HG02840 (cell line): Measurements from ENCODE around the gene RAD51B.

ENCODE experiments used
- ATAC-seq: cut with Tn5 transposase; IDR thresholded peaks from one replicate; pipeline ENCODE4 v1.9.1; 2021; ENCODE audit warnings: mild to moderate bottlenecking, moderate library complexity, moderate number of reproducible peaks; ENCODE audit not compliant: unreplicated experiment, low FRiP score

Gene RAD51B

DNA sequence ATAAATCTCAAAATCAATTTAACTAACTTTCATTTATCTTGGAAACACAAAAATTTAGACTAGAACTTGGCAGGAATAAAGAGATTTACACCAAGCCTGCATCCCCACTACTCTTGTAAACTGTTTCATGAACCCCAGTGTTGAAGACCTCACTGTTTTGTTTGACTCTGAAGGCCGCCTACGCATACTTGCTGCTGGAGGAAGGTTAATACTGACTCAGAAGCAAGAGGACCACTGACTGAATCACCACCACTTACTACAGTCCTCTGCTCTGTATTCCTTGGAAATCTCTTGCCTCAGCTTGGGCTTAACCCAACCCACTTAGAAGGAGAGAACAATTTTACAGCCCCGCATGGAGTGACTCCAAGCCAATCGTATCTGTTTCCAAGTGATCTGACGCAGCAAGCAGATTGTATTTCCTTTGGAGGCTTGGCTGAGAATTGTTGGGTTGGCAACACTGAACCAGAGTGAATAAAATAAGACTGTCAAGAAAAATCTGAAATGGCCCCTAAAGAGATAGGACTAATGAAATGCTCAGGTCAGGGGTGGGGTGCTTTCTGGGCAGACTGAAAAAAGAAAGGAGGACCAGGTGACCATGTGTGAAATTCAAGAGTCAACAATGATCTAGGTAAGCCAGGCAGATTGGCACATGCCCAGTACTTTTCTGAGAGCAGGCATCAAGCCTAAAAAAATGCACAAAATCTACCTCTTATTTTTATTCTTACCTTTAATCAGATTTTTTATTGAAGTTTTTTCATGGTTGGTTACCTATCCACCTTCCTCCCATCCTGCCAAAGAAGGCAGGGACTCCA, 724.7 kb downstream of the RAD51B start:
- ATAC-seq = no peak

DNA sequence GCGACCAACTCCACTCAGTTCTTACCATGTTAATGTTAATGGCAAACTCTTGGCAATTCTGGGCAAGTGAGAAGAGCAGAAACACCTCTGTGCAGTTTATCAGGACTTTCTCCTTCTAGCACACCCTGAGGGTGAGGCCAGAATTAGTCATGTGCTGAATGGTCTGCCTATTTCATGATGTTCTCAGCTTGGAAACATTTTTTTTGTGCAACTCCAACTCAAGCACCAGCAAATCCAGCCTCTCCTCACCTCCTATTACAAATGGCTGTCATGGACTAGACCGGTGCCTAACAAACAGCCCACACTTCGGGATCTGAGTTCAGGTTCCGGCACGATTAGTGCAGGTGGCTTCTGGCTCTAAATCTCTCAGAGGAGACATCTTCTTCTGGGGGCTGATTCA, 727.3 kb downstream of the RAD51B start:
- no peak for ATAC-seq

DNA sequence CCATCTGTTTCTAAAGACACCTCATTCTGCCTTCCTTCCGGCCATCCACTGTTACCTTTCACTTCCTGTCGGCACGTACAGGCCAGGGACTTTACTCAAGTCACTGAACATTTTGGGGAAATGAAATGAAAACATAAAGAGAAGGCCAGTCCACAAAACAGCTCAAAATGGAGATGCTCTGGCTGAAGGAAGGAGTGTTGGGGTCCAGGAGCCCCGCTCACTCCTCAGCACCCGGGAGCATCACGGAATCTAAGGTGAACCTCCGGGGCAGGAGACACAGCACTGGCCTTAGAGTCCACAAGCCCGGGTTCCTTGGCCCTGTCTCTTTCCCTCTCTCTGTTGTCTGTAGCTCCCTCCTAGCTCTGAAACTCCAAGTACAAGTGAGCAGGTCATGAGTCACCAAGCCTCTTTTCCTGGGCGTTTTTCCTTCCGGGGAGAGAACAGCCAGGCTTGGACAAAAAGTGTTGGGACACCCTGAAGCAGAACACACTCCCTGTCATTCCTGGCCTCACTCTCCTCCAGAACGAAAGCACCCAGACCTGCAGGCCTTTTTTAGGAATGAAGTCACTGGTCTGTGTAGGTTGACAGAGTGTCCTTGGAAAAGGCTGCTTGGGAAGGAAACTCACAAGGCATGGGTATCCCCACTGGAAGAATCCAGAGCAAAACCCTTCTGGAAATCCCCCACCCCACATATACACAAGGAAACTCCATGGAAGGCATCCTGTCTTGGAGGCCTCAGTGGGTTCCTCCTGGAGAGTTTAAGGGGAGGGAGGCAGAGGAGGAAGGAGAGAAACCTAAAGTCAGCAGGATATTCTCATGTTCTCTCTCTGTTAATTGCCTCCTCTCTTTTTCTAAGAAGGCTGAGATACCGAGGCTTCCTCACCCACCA, 728.0 kb downstream of the RAD51B start:
- no peak for ATAC-seq

DNA sequence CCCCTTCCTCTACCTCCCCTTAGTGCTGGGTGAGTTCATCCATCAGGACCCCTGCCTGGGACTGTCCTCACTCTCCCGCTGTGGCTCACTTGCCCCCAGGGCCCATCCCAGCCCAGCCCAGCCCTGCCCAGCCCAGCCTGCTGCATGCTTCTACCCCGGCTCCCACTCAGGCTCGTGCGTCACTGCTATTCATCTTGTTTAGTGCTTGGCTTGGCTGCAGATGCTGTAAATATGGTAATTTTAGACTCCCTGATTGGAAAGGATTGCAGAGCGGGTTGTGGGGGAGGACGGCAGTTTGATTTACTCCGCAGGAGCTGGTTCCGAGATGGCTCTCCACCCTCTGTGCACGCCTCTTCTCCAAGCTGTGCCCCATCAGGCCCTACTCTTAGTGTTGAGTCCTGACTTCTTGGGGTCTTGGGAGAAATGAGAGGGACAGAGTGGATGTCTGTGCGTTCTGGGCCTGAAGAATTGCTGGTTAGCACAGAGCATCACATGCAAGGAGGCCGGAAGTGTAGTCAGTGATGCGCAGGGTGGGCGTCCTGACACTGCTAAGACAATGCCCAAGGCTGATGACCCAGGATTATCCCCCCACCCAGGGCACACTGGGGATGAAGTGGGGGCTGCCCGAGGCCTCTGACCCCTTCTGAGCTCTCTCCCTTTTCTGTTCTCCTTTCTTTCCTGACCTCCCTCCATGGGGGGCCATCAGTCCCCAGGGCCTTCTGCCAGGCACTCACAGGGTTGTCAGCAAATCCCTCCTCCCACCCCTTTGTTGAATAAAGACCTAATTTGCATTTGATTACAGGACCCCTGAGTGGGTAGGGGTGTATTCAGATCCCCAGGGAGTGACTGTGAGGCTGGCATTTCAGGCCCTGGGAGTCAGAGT, 728.9 kb downstream of the RAD51B start:
- no peak for ATAC-seq

DNA sequence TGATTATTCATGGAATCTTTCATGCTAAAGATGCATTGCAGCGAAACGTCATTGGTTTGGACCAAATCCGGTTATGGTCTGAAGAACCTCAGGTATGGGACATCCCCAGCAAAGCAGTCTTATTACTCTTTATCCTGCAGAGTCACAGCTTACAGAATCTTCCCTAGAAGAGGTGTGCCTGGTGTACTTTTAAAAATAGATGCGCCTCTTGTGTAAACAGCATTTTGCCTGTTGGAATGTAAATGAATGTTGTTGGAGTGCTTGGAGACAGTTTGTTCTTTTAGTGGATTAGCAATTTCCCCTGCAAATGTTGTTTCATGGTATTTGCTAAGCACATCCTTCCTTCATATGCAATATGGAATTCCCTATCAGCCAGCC, 730.7 kb downstream of the RAD51B start:
- ATAC-seq = no peak

DNA sequence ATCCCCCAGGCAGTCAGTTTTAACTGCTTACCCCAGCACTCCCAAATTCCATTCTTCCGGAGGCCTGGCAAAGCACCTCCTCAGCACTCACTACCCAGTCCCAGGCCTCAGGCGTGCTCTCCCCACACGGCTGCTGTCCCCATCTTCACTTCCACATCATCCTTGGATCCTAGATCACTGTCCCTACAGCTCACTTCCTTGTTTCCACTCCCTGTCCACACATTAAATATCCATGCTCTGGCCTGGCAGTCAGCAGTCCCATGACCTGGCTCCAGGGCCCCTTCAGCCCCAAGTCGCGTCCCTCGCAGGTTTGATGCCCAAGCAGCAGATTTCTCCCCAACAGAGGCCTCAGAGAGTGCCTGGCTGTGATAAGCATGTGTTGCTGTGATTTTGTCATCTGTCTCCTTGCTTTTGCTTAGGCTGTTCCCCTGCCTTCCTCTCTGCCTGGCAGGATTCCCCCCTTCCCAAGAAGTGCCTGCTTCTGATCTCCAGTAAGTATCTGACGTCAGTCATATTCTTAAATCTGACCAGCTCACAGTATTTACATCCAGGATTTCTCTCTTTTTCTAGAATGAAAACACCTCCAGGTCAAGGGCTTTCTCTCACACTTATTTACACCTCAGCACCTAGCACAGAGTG, 731.6 kb downstream of the RAD51B start:
- no peak for ATAC-seq

DNA sequence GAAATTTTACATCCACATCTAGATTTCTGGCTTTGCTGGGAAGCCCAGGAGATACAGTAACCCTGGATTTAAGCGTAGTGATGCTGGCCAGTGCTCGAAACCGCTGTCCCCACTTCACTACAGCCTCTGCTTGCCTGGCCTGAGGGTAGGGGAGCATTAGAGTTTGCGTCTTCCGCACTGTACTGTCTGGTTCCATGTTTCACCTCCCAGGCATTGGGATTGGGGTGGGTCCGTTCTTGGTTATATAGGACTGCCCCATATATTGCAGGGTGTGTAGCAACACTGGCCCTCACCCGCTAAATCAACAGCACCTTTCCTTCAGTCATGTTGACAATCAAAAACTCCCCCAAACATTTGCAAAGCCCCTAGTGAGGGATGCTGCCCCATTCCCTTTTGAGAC, 732.5 kb downstream of the RAD51B start:
- ATAC-seq = no peak

DNA sequence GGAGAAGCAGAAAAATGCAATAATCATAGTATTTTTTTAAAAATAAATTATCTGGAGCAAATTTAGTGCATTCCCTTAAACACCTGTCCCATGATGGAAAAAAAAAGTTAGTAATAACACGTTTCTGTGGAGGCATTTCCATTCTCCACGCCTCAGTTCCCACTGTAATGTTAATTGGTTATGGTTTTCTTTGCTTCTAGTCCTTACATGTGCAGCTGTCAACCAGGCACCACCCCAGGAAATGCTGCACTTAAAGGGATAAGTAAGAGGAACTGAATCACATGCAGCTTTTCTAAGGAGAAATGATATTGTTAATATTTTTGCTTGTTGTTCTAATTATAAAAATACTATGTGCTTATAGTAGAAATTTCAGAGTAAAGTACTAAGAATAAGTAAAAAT, 733.0 kb downstream of the RAD51B start:
- no peak for ATAC-seq

DNA sequence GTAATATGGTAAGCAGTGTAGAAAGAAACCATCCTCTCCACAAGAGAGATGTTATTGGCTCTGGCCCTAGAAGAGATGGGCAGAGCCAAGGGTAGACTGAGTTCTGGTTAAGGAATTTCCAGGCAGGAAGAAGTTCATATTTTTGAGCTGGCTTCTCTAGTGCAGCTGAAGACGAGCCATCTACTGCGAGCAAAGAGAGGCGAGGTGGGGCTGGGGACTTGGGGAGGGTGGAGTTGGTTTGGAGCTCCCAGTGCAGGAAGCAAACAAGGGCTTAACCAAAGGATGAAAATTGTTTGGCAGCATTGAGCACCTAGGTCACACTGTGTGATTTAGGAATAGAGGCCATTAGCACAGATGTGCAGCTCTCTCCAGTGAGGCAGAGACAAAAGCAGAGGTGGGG, 733.7 kb downstream of the RAD51B start:
- ATAC-seq = no peak

DNA sequence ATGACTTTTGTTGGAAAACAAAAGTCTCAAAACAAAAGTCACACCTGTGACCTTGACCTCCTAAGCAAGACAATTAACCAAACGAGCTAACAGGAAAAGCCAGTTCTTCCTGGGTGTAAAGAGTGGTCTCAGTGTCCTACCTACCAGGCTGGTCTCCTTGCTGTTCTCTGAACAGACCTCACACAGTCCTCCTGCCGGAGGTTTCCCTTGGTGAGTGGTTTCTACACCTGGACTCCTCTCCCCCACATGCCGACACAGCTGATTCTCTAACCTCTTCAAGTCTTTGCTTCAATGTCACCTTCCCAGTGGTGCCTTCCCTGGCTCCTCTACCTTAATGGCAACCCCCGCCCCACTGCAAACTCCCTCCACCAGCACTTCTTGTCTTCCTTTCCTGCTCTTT, 734.7 kb downstream of the RAD51B start:
- ATAC-seq = no peak

DNA sequence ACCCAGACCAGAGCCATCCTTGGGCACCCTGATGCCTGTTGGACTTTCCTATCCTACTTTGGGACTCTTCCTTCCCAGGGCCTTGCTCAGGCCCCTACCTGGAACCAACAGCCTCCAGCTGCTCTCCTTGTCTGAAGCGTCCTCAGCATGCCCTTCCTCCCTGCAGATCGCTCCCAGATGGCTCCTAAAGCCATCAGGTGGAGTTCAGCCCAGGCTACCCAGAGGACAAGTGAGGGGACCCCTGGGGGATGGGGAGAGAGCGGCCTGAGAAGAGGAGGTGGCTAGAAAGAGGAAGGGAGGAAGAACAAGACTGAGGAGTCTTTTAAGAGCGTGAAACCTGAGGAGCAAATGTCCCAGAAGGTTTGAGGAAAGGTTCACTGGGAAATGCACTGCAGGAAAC, 736.7 kb downstream of the RAD51B start:
- no peak for ATAC-seq

DNA sequence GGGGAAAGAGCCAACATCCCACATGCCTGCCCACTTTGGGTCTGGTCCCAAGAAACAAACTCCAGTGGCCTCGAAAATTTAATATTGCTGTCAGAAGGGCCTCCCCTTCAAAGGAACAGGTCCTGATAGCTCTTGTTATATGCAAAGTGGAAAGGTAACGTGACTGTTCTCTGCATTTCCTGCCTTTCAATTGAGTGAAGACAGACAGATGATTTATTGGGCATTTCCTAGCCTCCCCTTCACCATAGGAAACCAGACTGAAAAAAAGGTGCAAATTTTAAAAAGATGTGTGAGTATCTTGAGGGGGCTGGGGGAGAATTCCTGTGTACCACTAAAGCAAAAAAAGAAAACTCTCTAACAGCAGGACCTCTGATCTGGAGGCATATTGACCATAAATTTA, 738.1 kb downstream of the RAD51B start:
- no peak for ATAC-seq

DNA sequence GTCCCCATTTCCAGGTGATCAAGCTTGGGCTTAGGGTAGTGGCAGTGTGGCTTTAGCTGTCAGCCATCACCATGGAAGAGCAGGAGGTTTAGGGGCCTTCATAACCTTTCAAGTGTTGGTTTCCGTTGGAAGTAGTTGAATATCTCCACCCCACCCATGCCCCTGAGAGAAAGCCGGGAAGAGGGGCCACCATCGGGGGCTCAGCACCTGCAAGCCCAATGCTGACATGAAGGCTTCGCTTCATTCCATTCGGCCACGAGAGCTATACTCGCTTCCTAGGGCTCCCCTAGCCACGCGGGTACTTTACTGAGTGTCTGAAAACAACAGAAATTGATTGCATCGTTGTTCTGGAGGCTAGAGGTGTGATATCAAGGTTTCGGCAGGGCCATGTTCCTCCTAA, 738.5 kb downstream of the RAD51B start:
- no peak for ATAC-seq

DNA sequence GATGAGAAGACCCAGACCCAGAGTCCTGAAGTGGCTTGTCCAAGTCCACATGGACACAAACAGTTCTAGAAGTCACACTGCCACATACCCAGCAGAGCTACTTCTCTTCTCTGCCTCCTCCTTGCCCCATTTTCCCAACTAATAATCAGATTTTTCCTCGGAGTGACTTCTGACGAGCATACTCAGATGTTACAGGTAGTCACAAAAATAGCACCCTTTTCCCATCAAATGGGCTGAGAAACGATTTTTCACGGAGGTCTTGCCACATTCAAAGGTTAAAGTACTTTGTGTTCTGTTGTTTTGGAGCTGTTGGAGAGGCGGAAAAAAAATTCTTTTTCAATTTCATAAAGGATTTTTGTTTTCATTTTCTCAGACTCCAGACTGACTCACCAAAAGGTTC, 740.4 kb downstream of the RAD51B start:
- ATAC-seq = no peak

DNA sequence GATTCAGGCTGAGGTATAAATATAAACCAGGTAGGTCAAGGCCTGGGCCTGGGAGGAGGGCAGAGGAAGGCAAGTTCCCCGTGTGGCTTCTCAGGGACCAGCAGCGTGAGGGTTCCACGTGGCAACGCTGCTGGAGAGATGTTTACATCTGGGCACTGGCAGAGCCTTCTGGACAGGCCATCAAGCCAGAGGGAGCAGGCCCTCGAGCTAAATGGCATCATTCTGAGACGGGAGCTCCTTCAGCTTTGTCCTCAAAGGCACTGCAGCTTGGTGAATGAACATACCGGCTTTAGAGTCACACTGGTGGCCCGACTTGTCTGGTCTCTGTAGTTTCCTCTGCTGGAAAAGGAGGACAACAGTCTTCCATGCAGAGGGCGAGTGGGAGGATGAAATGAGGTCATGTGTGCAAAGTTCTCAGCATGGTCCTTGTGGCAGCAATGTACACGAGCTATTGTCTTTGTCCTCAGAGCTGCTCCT, 742.0 kb downstream of the RAD51B start:
- no peak for ATAC-seq

DNA sequence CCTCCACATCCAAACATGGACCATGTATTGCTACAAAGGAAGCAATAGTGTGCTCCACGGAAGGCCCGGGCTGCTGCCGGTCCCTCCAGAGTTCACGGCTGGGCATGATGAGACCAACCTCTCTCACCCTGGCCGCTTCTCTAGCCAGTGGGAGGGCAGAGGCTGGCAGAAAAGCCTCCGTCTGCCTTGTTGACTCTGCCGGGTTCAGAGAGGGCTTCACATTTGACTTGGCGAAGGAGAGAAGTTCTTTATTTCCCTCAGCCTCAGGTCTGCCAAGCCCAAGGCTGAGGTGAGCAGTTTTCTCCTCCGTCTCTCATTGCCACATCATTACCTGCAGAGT, 743.3 kb downstream of the RAD51B start:
- no peak for ATAC-seq

DNA sequence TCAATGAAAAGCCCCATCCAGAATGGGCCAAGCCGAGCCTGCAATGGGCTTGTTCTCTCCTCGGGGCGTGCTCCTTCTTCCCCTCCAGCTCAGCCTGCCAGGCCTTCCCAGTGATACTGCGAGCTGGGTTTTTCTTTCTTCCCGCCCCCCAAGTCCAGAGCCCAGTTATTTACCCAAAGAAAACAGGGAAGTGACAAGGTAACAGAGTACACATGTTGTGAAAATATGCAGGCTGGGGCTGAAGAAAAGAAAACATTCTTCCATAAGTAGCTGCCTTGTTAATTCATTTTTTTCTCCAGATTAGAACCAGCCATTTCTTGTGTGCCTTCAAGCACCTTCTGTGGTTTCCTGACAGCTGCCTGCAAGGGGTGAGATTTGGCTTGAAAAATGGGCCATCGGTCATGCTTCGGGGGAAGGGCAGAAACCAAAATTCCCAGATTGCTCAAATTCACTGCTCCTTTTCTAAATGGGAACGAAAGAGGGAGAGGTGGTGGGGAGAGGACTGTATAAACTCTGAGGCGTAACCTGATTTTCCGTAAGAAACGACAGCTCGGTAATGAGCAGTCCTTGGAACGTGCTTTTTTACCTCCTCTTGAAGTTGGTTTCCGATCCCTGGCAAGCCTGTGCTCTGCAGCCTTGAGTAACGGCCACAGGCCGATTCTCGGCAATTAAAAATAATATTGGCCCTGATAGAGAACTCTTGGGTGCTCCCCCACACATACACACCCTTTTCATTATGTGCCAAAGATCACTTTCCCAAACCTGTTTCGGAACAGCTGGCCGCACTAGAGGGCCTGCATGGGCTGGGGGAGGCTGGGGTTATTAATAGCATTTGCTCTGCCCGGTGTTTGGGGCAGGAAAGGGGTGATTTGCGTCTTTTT, 743.9 kb downstream of the RAD51B start:
- no peak for ATAC-seq

DNA sequence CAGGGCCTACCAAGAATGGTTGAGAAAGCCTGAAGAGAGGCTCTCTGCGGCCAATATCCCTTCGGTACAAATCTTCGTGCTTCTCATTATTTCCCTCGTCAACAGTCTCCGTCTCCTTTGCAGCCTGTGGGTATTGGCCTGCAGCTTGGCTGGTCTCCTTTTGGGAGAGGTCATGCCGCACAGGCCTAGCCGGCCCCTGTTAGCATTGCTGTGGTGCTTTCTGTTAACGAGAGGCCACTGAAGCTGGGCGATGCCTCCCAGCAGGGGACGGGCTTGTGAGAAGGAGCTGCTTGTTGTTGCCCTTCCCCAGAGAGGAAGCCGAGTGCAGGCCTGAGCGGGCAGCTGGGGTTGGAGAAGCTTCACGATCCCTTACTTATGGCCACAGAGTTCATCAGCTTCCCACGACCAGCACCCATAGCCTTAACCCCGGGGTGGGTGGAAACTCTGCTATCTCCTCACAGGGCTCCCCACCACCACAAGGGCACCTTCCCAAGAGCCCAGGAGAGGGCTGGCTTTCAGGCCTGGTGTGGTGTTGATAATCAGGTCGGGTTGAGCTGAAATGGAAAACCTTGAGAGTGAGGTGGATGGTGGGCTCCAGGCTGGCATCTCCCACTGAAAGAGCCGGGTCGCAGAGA, 744.7 kb downstream of the RAD51B start:
- ATAC-seq = no peak
